HEK293 (cell line): Measurements from ENCODE around the gene ANKRD60.

Source experiments
- CTCF ChIA-PET: fragments of 350-600 bp; formaldehyde crosslinking; extraction: SDS; loops from one replicate; lab custom pipeline; 2021; ENCODE audit warnings: antibody characterized with exemption; lab: Yijun Ruan, JAX
- POLR2A ChIA-PET: fragments of 300-600 bp; formaldehyde crosslinking; extraction: SDS; loops from one replicate; lab custom pipeline; 2020; ENCODE audit warnings: antibody characterized with exemption, inconsistent platforms; lab: Yijun Ruan, JAX
- H3K27ac ChIP-seq: fragments of 200-500 bp; sonication (Bioruptor generic); 2 replicates; pipeline ENCODE4 v1.5.1; 2014; ENCODE audit warnings: low read depth, low read length, control low read depth, inconsistent platforms; ENCODE audit errors: extremely low read depth
- H3K36me3 ChIP-seq, 2 experiments: fragments of 200-500 bp in 1 of 2; sonication (Bioruptor generic) in 1 of 2; 1 replicate in 1 of 2; 2 replicates in 1 of 2; pipeline ENCODE4 v1.5.1; 2014 to 2017; ENCODE audit warnings: inconsistent platforms in 2 of 2, low read length in 2 of 2; ENCODE audit not compliant: control insufficient read depth in 2 of 2, insufficient read depth in 1 of 2
- H3K4me1 ChIP-seq: fragments of 200-500 bp; sonication (Bioruptor generic); 2 replicates; pipeline ENCODE4 v1.5.1; 2014; ENCODE audit warnings: mild to moderate bottlenecking, low read length, inconsistent platforms; ENCODE audit not compliant: control insufficient read depth, insufficient read depth
- H3K4me3 ChIP-seq: 2 replicates; pipeline ENCODE4 v1.5.1; 2011; ENCODE audit warnings: low read depth, mild to moderate bottlenecking, control low read depth, low read length, moderate library complexity
- H3K9me3 ChIP-seq: fragments of 200-500 bp; sonication (Bioruptor generic); 2 replicates; pipeline ENCODE4 v1.5.1; 2014; ENCODE audit warnings: low read depth, low read length, inconsistent platforms; ENCODE audit not compliant: control insufficient read depth, insufficient read depth
- EGR2 ChIP-seq: fragments of 450-650 bp; formaldehyde crosslinking; IDR thresholded peaks from 2 replicates; pipeline ENCODE4 v1.5.1; 2016; ENCODE audit warnings: low read depth, missing biosample characterization, missing genetic modification characterization
- GLI2 ChIP-seq: fragments of 450-650 bp; formaldehyde crosslinking; IDR thresholded peaks from 2 replicates; pipeline ENCODE4; 2017; ENCODE audit warnings: missing biosample characterization, missing genetic modification characterization, low read depth, borderline replicate concordance
- HOXC10 ChIP-seq: sonication (generic); formaldehyde crosslinking; IDR thresholded peaks from 2 replicates; pipeline ENCODE4 v1.8.1; 2023; ENCODE audit warnings: mild to moderate bottlenecking, missing genetic modification reagents
- IKZF3 ChIP-seq: fragments of 450-650 bp; IDR thresholded peaks from 2 replicates; pipeline ENCODE4 v1.5.0; 2018; ENCODE audit warnings: missing biosample characterization, mild to moderate bottlenecking, missing genetic modification characterization, moderate library complexity
- KLF1 ChIP-seq: fragments of 450-650 bp; formaldehyde crosslinking; IDR thresholded peaks from 2 replicates; pipeline ENCODE4 v1.5.1; 2016; ENCODE audit warnings: missing biosample characterization, missing genetic modification characterization
- REPIN1 ChIP-seq: fragments of 450-650 bp; formaldehyde crosslinking; IDR thresholded peaks from 2 replicates; pipeline ENCODE4 v1.5.1; 2017; ENCODE audit warnings: missing biosample characterization, missing genetic modification characterization, low read depth
- SP7 ChIP-seq: fragments of 450-650 bp; formaldehyde crosslinking; IDR thresholded peaks from 2 replicates; pipeline ENCODE4 v1.5.1; 2016; ENCODE audit warnings: missing biosample characterization, missing genetic modification characterization
- ZFP37 ChIP-seq: fragments of 450-650 bp; formaldehyde crosslinking; IDR thresholded peaks from 2 replicates; pipeline ENCODE4 v1.5.1; 2016; ENCODE audit warnings: missing biosample characterization, missing genetic modification characterization
- ZNF133 ChIP-seq: fragments of 450-650 bp; formaldehyde crosslinking; IDR thresholded peaks from 2 replicates; pipeline ENCODE4 v1.5.1; 2016; ENCODE audit warnings: missing biosample characterization, missing genetic modification characterization
- ZNF138 ChIP-seq: fragments of 450-650 bp; formaldehyde crosslinking; IDR thresholded peaks from 2 replicates; pipeline ENCODE4 v1.5.1; 2016; ENCODE audit warnings: missing biosample characterization, missing genetic modification characterization, borderline replicate concordance
- ZNF140 ChIP-seq: fragments of 450-650 bp; formaldehyde crosslinking; IDR thresholded peaks from 2 replicates; pipeline ENCODE4 v1.5.1; 2016; ENCODE audit warnings: missing biosample characterization, missing genetic modification characterization
- ZNF292 ChIP-seq: fragments of 450-650 bp; formaldehyde crosslinking; IDR thresholded peaks from 2 replicates; pipeline ENCODE4 v1.5.1; 2016; ENCODE audit warnings: low read depth, missing biosample characterization, missing genetic modification characterization, borderline replicate concordance
- ZNF510 ChIP-seq: fragments of 450-650 bp; formaldehyde crosslinking; IDR thresholded peaks from 2 replicates; pipeline ENCODE4 v1.5.1; 2018; ENCODE audit warnings: mild to moderate bottlenecking, missing genetic modification characterization, missing biosample characterization; ENCODE audit not compliant: insufficient replicate concordance
- ZNF529 ChIP-seq: fragments of 450-650 bp; formaldehyde crosslinking; IDR thresholded peaks from 2 replicates; pipeline ENCODE4 v1.5.1; 2017; ENCODE audit warnings: missing genetic modification characterization, missing biosample characterization; ENCODE audit not compliant: insufficient replicate concordance
- ZNF561 ChIP-seq: fragments of 450-650 bp; IDR thresholded peaks from 2 replicates; pipeline ENCODE4 v1.5.1; 2018; ENCODE audit warnings: missing biosample characterization, missing genetic modification characterization, borderline replicate concordance
- ZNF629 ChIP-seq: fragments of 450-650 bp; formaldehyde crosslinking; IDR thresholded peaks from 2 replicates; pipeline ENCODE4 v1.5.1; 2017; ENCODE audit warnings: missing biosample characterization, missing genetic modification characterization
- ZNF654 ChIP-seq: fragments of 450-650 bp; formaldehyde crosslinking; IDR thresholded peaks from 2 replicates; pipeline ENCODE4 v1.5.1; 2016; ENCODE audit warnings: low read depth, missing biosample characterization, missing genetic modification characterization
- ZNF660 ChIP-seq: fragments of 450-650 bp; IDR thresholded peaks from 2 replicates; pipeline ENCODE4 v1.5.1; 2018; ENCODE audit warnings: missing biosample characterization, mild to moderate bottlenecking, missing genetic modification characterization
- ZNF747 ChIP-seq: fragments of 450-650 bp; formaldehyde crosslinking; IDR thresholded peaks from 2 replicates; pipeline ENCODE4 v1.5.1; 2016; ENCODE audit warnings: missing biosample characterization, missing genetic modification characterization
- ZNF785 ChIP-seq: fragments of 450-650 bp; formaldehyde crosslinking; IDR thresholded peaks from 2 replicates; pipeline ENCODE4 v1.5.1; 2016; ENCODE audit warnings: missing biosample characterization, missing genetic modification characterization
- ZNF792 ChIP-seq: fragments of 450-650 bp; formaldehyde crosslinking; IDR thresholded peaks from 2 replicates; pipeline ENCODE4 v1.5.1; 2016; ENCODE audit warnings: missing biosample characterization, missing genetic modification characterization
- TF ChIP-seq, protein P1 (sequence below): fragments of 450-650 bp; formaldehyde crosslinking; IDR thresholded peaks from 2 replicates; pipeline ENCODE4 v1.5.1; 2016; ENCODE audit warnings: missing biosample characterization, missing genetic modification characterization
- TF ChIP-seq, protein P2 (sequence below): fragments of 450-650 bp; formaldehyde crosslinking; IDR thresholded peaks from 2 replicates; pipeline ENCODE4 v1.5.1; 2016; ENCODE audit warnings: missing biosample characterization, missing genetic modification characterization
- TF ChIP-seq, protein P3 (sequence below): fragments of 450-650 bp; formaldehyde crosslinking; IDR thresholded peaks from 2 replicates; pipeline ENCODE4 v1.5.1; 2016; ENCODE audit warnings: missing biosample characterization, missing genetic modification characterization
- TF ChIP-seq, protein P4 (sequence below): fragments of 450-650 bp; formaldehyde crosslinking; IDR thresholded peaks from 2 replicates; pipeline ENCODE4 v1.5.1; 2016; ENCODE audit warnings: missing biosample characterization, missing genetic modification characterization
- TF ChIP-seq, protein P5 (sequence below): fragments of 450-650 bp; formaldehyde crosslinking; conservative IDR thresholded peaks from 2 replicates; pipeline ENCODE4 v1.5.1; 2016; ENCODE audit warnings: low read depth, missing biosample characterization, missing genetic modification characterization

The ANKRD60 gene

DNA sequence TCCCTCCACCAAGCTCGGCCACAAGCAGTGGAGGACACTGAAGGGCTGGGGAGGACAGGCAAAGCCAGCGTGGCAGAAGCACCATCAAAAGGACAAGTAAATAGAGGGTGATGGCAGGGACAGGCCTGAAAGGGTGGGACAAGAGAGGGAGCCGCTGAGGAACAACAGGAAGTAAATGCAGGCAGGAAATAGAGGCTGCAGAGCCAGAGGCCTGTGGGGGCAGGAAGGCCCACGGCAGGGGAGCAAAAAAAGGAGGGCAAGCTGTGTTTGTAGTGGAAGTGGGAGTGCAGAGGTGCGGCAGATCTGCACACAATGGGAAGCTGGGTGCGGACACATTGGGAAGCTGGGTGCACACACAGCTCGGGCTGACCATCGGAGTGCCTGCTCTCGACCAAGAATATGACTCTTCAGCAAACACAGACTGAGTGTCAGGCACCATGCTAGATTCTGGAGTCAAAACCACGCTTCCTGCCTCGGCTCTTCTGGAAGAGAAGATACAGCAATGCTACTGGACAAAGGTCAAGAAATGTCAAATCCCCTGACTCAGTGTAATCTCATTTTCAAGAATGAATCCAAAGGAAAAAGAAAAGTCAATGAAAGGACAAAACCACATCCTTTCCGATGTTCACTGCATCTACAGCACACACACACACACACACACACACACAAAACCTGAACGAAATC is 40.6 kb upstream of the ANKRD60 start (continued):
- no peak for TF ChIP-seq ZNF140 (tag by site-specific recombination)
- TF ChIP-seq ZNF629 (tag by site-specific recombination) = no peak
- TF ChIP-seq EGR2 (tag by site-specific recombination) = no peak
- TF ChIP-seq ZNF747 (tag by site-specific recombination) = no peak
- no peak for TF ChIP-seq KLF1 (tag by site-specific recombination)
- TF ChIP-seq ZNF510 = no peak
- no peak for TF ChIP-seq ZNF792
- no peak for TF ChIP-seq ZNF654 (tag by site-specific recombination)
- TF ChIP-seq REPIN1 (tag by site-specific recombination) = no peak
- no peak for TF ChIP-seq ZNF133 (tag by site-specific recombination)
- no peak for TF ChIP-seq ZNF138 (tag by site-specific recombination)
- TF ChIP-seq, all 188 proteins: peak for 0

DNA sequence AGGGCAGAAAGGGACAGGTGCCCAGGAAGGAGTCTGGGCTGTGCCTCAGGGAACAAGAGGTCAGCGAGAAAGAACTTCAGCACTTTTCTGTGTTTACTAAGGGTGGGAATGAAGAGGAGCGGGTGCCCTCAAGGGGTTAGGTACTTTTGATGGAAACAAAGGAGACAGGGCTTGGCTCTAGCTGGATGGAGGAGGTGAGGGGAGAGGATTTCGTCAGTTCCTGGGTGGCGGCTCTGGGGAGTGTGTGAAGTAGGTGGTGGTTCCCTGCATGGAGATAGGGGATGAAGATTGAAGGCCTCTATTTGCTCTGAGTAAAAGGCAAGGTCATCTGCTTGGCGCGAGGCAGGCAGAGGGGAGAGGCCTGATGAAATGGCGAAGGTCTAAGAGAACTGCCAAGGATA is 40.0 kb upstream of the ANKRD60 start:
- ChIA-PET POLR2A (no interaction called here), CTCF (interaction anchor here (0.6 to 1.0 kb wide), 3 partner anchors 31 to 1415 kb away, joined by 3 to 9 read pairs (median 4); no protein-coding TSS in a partner anchor)
- Histone ChIP-seq H3K4me3 (no peak overlapping the region), H3K36me3 (peaks cover 0 to 41% of the 10 kb centered on the region in 2 experiments; a peak in 2 of 3 replicates), H3K9me3 (no peaks in the 10 kb centered on the region), H3K4me1 (peaks cover 3% of the 10 kb centered on the region; the same call in 1 of the 2 replicates), H3K27ac (no peak overlapping the region)
- TF ChIP-seq, protein P1, sequence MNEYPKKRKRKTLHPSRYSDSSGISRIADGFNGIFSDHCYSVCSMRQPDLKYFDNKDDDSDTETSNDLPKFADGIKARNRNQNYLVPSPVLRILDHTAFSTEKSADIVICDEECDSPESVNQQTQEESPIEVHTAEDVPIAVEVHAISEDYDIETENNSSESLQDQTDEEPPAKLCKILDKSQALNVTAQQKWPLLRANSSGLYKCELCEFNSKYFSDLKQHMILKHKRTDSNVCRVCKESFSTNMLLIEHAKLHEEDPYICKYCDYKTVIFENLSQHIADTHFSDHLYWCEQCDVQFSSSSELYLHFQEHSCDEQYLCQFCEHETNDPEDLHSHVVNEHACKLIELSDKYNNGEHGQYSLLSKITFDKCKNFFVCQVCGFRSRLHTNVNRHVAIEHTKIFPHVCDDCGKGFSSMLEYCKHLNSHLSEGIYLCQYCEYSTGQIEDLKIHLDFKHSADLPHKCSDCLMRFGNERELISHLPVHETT (tag by site-specific recombination) = no peak
- TF ChIP-seq ZNF660 (tag by site-specific recombination) = no peak
- TF ChIP-seq ZNF292 (tag by site-specific recombination) = no peak
- no peak for TF ChIP-seq IKZF3 (tag by site-specific recombination)
- no peak for TF ChIP-seq ZFP37 (tag by site-specific recombination)
- no peak for TF ChIP-seq ZNF785 (tag by site-specific recombination)
- TF ChIP-seq GLI2 = no peak
- TF ChIP-seq, protein P2, sequence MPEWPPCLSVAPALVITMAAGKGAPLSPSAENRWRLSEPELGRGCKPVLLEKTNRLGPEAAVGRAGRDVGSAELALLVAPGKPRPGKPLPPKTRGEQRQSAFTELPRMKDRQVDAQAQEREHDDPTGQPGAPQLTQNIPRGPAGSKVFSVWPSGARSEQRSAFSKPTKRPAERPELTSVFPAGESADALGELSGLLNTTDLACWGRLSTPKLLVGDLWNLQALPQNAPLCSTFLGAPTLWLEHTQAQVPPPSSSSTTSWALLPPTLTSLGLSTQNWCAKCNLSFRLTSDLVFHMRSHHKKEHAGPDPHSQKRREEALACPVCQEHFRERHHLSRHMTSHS (tag by site-specific recombination) = no peak
- no peak for TF ChIP-seq ZNF654 (tag by site-specific recombination)
- TF ChIP-seq, protein P3, sequence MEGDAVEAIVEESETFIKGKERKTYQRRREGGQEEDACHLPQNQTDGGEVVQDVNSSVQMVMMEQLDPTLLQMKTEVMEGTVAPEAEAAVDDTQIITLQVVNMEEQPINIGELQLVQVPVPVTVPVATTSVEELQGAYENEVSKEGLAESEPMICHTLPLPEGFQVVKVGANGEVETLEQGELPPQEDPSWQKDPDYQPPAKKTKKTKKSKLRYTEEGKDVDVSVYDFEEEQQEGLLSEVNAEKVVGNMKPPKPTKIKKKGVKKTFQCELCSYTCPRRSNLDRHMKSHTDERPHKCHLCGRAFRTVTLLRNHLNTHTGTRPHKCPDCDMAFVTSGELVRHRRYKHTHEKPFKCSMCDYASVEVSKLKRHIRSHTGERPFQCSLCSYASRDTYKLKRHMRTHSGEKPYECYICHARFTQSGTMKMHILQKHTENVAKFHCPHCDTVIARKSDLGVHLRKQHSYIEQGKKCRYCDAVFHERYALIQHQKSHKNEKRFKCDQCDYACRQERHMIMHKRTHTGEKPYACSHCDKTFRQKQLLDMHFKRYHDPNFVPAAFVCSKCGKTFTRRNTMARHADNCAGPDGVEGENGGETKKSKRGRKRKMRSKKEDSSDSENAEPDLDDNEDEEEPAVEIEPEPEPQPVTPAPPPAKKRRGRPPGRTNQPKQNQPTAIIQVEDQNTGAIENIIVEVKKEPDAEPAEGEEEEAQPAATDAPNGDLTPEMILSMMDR (tag by site-specific recombination) = no peak
- TF ChIP-seq, protein P4, sequence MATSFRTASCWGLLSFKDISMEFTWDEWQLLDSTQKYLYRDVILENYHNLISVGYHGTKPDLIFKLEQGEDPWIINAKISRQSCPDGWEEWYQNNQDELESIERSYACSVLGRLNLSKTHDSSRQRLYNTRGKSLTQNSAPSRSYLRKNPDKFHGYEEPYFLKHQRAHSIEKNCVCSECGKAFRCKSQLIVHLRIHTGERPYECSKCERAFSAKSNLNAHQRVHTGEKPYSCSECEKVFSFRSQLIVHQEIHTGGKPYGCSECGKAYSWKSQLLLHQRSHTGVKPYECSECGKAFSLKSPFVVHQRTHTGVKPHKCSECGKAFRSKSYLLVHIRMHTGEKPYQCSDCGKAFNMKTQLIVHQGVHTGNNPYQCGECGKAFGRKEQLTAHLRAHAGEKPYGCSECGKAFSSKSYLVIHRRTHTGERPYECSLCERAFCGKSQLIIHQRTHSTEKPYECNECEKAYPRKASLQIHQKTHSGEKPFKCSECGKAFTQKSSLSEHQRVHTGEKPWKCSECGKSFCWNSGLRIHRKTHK (tag by site-specific recombination) = no peak
- no peak for TF ChIP-seq ZNF529 (tag by site-specific recombination)
- no peak for TF ChIP-seq ZNF561 (tag by site-specific recombination)
- TF ChIP-seq SP7 = no peak
- no peak for TF ChIP-seq HOXC10
- TF ChIP-seq, protein P5, sequence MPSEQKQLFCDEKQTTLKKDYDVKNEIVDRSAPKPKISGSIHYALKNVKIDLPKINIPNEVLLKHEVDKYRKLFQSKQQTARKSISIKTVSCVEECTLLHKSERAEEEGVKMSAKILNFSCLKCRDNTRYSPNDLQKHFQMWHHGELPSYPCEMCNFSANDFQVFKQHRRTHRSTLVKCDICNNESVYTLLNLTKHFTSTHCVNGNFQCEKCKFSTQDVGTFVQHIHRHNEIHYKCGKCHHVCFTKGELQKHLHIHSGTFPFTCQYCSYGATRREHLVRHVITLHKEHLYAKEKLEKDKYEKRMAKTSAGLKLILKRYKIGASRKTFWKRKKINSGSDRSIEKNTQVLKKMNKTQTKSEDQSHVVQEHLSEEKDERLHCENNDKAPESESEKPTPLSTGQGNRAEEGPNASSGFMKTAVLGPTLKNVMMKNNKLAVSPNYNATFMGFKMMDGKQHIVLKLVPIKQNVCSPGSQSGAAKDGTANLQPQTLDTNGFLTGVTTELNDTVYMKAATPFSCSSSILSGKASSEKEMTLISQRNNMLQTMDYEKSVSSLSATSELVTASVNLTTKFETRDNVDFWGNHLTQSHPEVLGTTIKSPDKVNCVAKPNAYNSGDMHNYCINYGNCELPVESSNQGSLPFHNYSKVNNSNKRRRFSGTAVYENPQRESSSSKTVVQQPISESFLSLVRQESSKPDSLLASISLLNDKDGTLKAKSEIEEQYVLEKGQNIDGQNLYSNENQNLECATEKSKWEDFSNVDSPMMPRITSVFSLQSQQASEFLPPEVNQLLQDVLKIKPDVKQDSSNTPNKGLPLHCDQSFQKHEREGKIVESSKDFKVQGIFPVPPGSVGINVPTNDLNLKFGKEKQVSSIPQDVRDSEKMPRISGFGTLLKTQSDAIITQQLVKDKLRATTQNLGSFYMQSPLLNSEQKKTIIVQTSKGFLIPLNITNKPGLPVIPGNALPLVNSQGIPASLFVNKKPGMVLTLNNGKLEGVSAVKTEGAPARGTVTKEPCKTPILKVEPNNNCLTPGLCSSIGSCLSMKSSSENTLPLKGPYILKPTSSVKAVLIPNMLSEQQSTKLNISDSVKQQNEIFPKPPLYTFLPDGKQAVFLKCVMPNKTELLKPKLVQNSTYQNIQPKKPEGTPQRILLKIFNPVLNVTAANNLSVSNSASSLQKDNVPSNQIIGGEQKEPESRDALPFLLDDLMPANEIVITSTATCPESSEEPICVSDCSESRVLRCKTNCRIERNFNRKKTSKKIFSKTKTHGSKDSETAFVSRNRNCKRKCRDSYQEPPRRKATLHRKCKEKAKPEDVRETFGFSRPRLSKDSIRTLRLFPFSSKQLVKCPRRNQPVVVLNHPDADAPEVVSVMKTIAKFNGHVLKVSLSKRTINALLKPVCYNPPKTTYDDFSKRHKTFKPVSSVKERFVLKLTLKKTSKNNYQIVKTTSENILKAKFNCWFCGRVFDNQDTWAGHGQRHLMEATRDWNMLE = no peak
- TF ChIP-seq ZNF792 = no peak
